H1 (cell line): Measurements from ENCODE around the gene NSD2. TPM values are rescaled to one million over a fixed set of nuclear protein-coding genes. Genes with fewer than 3 reads are reported as not detected.

Experiments used
- RNF2 ChIP-seq: fragments of 200-900, 300-1000 bp; sonication (generic); IDR thresholded peaks from 2 replicates; pipeline ENCODE4 v1.7.1; 2016; ENCODE audit warnings: borderline replicate concordance, low read depth, mild to moderate bottlenecking, antibody characterized with exemption, low read length; ENCODE audit not compliant: poor library complexity, severe bottlenecking; ENCODE audit errors: missing control alignments
- RXRA ChIP-seq: IDR thresholded peaks from 2 replicates; pipeline ENCODE4 v1.6.1; 2011; ENCODE audit warnings: low read depth, mild to moderate bottlenecking, low read length, moderate library complexity; ENCODE audit not compliant: insufficient read depth
- polyA plus RNA-seq, 7 experiments: library from polyadenylated mRNA; depleted of rRNA in 3 of 7; stranded (reverse) in 5 of 7; unstranded in 2 of 7; fragments of >200 nt in 5 of 7; fragments of 200-250 nt in 2 of 7; gene quantifications; 1 replicate in 5 of 7; 2 replicates in 1 of 7; 4 replicates in 1 of 7; pipeline versions ENCODE4 v1.2.1 to v1.2.3, GENCODE V29; 2011 to 2013; ENCODE audit warnings: missing spikeins in 2 of 7, mixed read lengths in 2 of 7
- total RNA-seq: library from RNA; stranded (reverse); fragmentation: NEBNext Ultra II Directional; extraction: Animal tissue kit (Norgen Biotek cat#: 25700); gene quantifications from 2 replicates; pipeline ENCODE4 v1.2.1, GENCODE V29; 2021
- TF ChIP-seq, protein P1 (sequence below): IDR thresholded peaks from 2 replicates; pipeline ENCODE4 v1.6.1; 2012; ENCODE audit warnings: low read length, inconsistent platforms

NSD2 gene
- total and polyA plus RNA-seq, 2 of the 8 experiments (the other 6 are each of a cell fraction or from before 2014, with no cell fraction given), result 26.7 to 129 TPM

DNA sequence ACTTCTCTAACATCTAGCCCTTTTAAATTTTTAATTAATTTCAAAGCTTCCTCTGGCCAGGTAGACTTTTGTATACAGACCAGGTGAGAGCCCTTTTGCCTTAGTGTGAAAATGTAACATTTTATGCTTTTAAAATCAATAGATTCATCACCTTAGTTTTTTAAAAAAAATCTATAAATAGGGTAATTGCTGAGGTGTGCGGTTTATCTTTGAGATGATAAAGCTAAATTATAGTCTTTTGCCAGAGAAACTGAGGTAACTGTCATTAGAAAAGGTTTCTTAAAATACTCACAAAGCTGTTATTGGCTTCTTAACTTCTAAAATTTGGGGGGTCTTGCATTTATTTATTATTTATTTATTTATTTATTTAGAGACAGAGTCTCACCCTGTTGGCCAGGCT is 74.7 kb downstream of the NSD2 start (continued):
- TF ChIP-seq, protein P1, sequence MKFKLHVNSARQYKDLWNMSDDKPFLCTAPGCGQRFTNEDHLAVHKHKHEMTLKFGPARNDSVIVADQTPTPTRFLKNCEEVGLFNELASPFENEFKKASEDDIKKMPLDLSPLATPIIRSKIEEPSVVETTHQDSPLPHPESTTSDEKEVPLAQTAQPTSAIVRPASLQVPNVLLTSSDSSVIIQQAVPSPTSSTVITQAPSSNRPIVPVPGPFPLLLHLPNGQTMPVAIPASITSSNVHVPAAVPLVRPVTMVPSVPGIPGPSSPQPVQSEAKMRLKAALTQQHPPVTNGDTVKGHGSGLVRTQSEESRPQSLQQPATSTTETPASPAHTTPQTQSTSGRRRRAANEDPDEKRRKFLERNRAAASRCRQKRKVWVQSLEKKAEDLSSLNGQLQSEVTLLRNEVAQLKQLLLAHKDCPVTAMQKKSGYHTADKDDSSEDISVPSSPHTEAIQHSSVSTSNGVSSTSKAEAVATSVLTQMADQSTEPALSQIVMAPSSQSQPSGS, result no peak
- TF ChIP-seq RXRA (no peak), RNF2 (no peak)
